Caco-2 (cell line): Measurements from ENCODE around the gene HOXA11. TPM values are rescaled to one million over a fixed set of nuclear protein-coding genes. Genes with fewer than 3 reads are reported as not detected.
A peak's percentile ranks its signal among the peaks of the same experiment; 100 is the strongest.

Source experiments
- BruUV-seq: library from RNA; stranded (reverse); fragments of 400-500 nt; replicated peaks from 2 replicates; lab custom pipeline; 2021; lab: Mats Ljungman, UMichigan
- CTCF ChIA-PET: fragments of 300-600 bp; sonication (Branson Sonifier 250); formaldehyde crosslinking; loops from one replicate; lab custom pipeline; 2022; ENCODE audit warnings: antibody characterized with exemption; lab: Charles Lee
- POLR2A ChIA-PET: fragments of 300-600 bp; sonication (Branson Sonifier 250); formaldehyde crosslinking; loops from one replicate; lab custom pipeline; 2022; ENCODE audit warnings: antibody characterized with exemption; lab: Charles Lee
- DNase-seq, 2 experiments: peaks; one replicate each; pipeline versions ENCODE4 v3.0.0 to v3.0.0-alpha.2; 2020 to 2022
- H3K27me3 ChIP-seq: replicated peaks from 2 replicates; pipeline ENCODE4 v1.6.0; 2011; ENCODE audit warnings: low read length; ENCODE audit not compliant: control insufficient read depth, insufficient read depth
- H3K36me3 ChIP-seq: 2 replicates; pipeline ENCODE4 v1.5.1; 2011; ENCODE audit warnings: low read length; ENCODE audit not compliant: control insufficient read depth, insufficient read depth
- H3K4me1 ChIP-seq: fragments of 250-450 bp; sonication (Bioruptor Pico); 2 replicates; pipeline ENCODE4 v1.5.1; 2020; ENCODE audit warnings: mild to moderate bottlenecking
- H3K4me3 ChIP-seq: 2 replicates; pipeline ENCODE4 v1.5.1; 2011; ENCODE audit warnings: low read depth, mild to moderate bottlenecking, control low read depth, low read length
- H3K9me3 ChIP-seq: fragments of 250-450 bp; sonication (Bioruptor Pico); 2 replicates; pipeline ENCODE4 v1.5.1; 2020; ENCODE audit warnings: mild to moderate bottlenecking, moderate library complexity
- H3K27ac Mint-ChIP-seq: one replicate; pipeline ENCODE4 v1.8.0; 2022; ENCODE audit warnings: mixed read lengths; ENCODE audit not compliant: unreplicated experiment
- H3K27me3 Mint-ChIP-seq: one replicate; pipeline ENCODE4 v1.8.0; 2022; ENCODE audit warnings: mixed read lengths; ENCODE audit not compliant: insufficient read depth, unreplicated experiment
- H3K36me3 Mint-ChIP-seq: one replicate; pipeline ENCODE4 v1.8.0; 2022; ENCODE audit warnings: mild to moderate bottlenecking, mixed read lengths; ENCODE audit not compliant: insufficient read depth, unreplicated experiment
- H3K4me1 Mint-ChIP-seq: one replicate; pipeline ENCODE4 v1.8.0; 2022; ENCODE audit warnings: low read depth, mixed read lengths; ENCODE audit not compliant: unreplicated experiment
- H3K4me3 Mint-ChIP-seq: one replicate; pipeline ENCODE4 v1.8.0; 2022; ENCODE audit warnings: mild to moderate bottlenecking, moderate library complexity, mixed read lengths; ENCODE audit not compliant: unreplicated experiment
- H3K9me3 Mint-ChIP-seq: one replicate; pipeline ENCODE4 v1.8.0; 2022; ENCODE audit warnings: mixed read lengths; ENCODE audit not compliant: unreplicated experiment
- intact Hi-C: fragments of 100-400 bp; cut with micrococcal nuclease; formaldehyde crosslinking; loops from one replicate; pipeline ENCODE4 v1.10.0; 2022; ENCODE audit not compliant: unreplicated experiment
- total RNA-seq: library from RNA; stranded (reverse); gene quantifications from 2 replicates; pipeline ENCODE4 v1.2.3, GENCODE V29; 2022
- TF ChIP-seq, protein P1 (sequence below), 2 experiments: fragments of 200-600 bp in 1 of 2; IDR thresholded peaks; 1 replicate in 1 of 2; 2 replicates in 1 of 2; pipeline versions ENCODE4 v1.5.1 to v1.8.0; 2011 to 2022; ENCODE audit warnings: antibody characterized with exemption in 1 of 2, control low read depth in 1 of 2, inconsistent platforms in 1 of 2, low read depth in 1 of 2, low read length in 1 of 2, mild to moderate bottlenecking in 1 of 2, moderate library complexity in 1 of 2; ENCODE audit not compliant: insufficient read depth in 1 of 2, severe bottlenecking in 1 of 2, unreplicated experiment in 1 of 2

HOXA11 gene
- total RNA-seq, 1 experiment from 2014 or later: 0.73 TPM

DNA sequence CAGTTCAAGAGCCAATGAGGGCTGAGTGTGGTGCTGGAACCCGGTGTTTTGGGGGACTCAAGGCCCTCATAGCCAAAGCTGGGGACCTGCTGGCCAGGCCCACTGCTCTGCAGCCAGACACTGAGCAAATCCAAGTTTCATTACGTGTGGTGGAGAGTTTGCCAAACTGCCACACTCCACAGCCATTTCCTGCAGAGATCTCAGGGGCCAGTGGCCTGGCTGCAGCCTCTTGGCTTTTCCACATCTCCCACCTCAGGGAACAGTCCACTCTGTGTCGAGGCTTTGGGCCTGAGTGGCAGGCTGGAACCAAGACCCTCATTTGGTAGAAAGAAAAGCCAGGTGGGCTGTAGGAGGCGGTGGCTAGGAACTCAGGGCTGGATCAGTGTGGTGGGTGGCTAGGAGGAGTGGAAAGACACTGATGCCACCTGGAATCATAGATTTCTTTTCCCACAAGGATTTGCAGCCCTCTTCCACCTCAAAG is 3.2 kb downstream of the HOXA11 start:
- Mint-ChIP-seq H3K27ac (no peak overlapping the region), H3K9me3 (no peaks in the 10 kb centered on the region), H3K4me1 (peaks cover 7% of the 10 kb centered on the region), H3K4me3 (no peak overlapping the region), H3K36me3 (peaks cover 6% of the 10 kb centered on the region), H3K27me3 (peaks cover 8% of the 10 kb centered on the region)
- ChIA-PET CTCF (interaction anchor here (0.5 kb wide), 1 partner anchor 48 kb away, joined by 3 read pairs; no protein-coding TSS in a partner anchor), POLR2A (no interaction called here)
- intact Hi-C loops: no loop called here
- TF ChIP-seq, protein P1, sequence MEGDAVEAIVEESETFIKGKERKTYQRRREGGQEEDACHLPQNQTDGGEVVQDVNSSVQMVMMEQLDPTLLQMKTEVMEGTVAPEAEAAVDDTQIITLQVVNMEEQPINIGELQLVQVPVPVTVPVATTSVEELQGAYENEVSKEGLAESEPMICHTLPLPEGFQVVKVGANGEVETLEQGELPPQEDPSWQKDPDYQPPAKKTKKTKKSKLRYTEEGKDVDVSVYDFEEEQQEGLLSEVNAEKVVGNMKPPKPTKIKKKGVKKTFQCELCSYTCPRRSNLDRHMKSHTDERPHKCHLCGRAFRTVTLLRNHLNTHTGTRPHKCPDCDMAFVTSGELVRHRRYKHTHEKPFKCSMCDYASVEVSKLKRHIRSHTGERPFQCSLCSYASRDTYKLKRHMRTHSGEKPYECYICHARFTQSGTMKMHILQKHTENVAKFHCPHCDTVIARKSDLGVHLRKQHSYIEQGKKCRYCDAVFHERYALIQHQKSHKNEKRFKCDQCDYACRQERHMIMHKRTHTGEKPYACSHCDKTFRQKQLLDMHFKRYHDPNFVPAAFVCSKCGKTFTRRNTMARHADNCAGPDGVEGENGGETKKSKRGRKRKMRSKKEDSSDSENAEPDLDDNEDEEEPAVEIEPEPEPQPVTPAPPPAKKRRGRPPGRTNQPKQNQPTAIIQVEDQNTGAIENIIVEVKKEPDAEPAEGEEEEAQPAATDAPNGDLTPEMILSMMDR (IDR thresholded peaks at IDR 0.05; ENCODE audit: insufficient read depth in 1 of 2, low read depth in 1 of 2, low read length in 1 of 2, severe bottlenecking in 1 of 2, unreplicated experiment in 1 of 2): no peak
- BruUV-seq: no TSS peak
- H3K4me3 ChIP-seq: no peak overlapping the region
- H3K27me3 ChIP-seq: peaks cover 5% of the 10 kb centered on the region
- H3K4me1 ChIP-seq: peaks cover 14% of the 10 kb centered on the region
- peak in 1 of 2 experiments; percentile 24 for DNase-seq
- no peaks in the 10 kb centered on the region for H3K36me3 ChIP-seq
- no peaks in the 10 kb centered on the region for H3K9me3 ChIP-seq

DNA sequence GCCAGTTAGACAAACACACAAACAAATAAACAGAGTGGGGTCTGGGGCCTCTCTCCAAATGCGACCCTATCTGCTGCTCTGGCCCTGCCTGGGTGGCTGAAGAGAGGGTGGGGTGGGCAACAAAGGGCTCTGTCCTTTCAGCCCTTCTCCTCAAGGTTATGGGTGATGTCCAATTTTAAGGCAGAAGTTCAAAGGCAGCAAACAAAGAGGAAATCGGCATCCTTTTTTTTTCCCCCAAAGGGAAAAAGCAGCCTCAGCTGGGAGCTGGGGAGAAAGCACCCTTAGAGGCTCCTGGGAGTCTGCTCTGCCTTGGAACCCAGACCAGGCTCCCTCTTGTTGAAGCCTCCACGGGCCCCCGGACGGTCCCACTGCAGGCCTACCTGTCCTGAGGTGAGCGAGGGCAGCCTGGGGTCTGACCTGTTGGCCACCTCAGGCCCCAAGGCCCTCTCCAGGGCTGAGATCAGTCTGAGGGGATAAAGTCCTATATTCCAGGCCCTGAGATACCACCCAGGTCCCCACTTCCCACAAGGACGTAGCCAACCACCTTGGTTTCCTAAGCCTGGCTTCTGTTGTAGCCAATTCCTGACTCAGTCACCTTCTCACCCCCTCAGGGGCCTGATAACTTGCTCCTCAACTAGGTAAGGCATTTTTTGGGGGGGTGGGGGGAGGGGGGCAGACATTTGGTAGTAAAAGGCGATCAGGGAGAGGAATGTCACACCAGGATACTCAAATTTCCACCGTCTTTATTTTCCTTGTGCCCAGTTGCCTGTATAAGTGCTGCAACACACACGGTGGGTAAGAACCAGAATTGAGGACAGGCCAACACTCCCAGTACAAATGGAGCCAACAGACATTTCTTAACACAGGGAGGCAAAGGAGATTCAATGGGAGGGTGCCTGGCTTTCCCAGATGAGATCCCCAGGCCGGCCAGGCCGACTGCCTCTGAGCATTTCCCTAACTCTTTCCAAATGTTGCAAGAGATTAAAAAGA is 4.3 kb downstream of the HOXA11 start:
- no peak overlapping the region for H3K27ac Mint-ChIP-seq
- peak overlapping the region; percentile 74 for H3K4me3 Mint-ChIP-seq
- DNase-seq: peak in 1 of 2 experiments; percentile 38
- peaks cover 5% of the 10 kb centered on the region for H3K27me3 Mint-ChIP-seq
- H3K9me3 Mint-ChIP-seq: no peaks in the 10 kb centered on the region
- intact Hi-C loops: no loop called here
- Histone ChIP-seq H3K9me3 (no peaks in the 10 kb centered on the region), H3K4me1 (peaks cover 14% of the 10 kb centered on the region), H3K27me3 (peaks cover 5% of the 10 kb centered on the region), H3K4me3 (no peak overlapping the region), H3K36me3 (no peaks in the 10 kb centered on the region)
- CTCF ChIA-PET: interaction anchor here (0.5 to 1.7 kb wide), 13 partner anchors 11 to 1230 kb away, joined by 3 to 13 read pairs (median 3); partner anchors contain the start of genes HOXA13, HOXA7, HOXA9 and TAX1BP1
- H3K36me3 Mint-ChIP-seq: peaks cover 6% of the 10 kb centered on the region
- TF ChIP-seq, protein P1 (IDR thresholded peaks at IDR 0.05; ENCODE audit: insufficient read depth in 1 of 2, low read depth in 1 of 2, low read length in 1 of 2, severe bottlenecking in 1 of 2, unreplicated experiment in 1 of 2): no peak
- POLR2A ChIA-PET: no interaction called here
- H3K4me1 Mint-ChIP-seq: peaks cover 7% of the 10 kb centered on the region
- BruUV-seq: no TSS peak
